Stimulated activated naive CD4-positive, alpha-beta T cell (primary cell): ENCODE data around the gene FGF19.

Experiments
- DNase-seq, 6 experiments: peaks; one replicate each; lab custom pipeline; 2025; lab: John Stamatoyannopoulos, UW

FGF19 gene

DNA sequence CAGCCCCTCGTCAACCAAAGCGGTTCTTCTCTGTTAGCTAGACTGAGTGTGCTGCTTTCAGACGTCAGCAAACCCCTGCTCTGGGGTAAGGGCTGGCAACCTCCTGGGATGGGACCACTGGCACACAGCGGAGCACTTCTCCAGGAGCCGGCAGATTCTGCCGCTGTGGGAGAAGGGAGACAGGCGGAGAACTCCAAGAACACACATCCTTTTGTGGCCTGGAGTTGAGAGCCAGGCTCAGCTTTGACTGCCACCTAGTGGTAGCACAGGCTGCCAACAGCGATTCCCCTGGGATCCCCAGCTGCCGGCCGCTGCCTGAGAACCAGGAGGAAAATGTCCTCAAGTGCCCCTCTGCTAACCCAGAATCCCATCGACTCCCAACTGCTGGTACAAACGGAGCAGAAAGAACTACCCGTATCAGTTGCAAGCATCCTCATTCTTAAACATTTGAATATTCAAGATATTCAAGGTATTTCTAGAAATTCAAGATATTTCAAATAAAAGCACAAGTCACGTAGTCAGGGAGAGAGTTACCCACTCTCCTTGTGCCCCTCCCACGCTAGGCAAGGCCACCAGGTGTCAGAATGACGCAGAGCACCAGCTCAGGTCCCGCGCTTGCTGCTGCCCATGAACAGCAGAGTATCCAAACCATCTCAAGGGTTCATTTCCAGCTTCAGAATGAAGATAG is 33.5 kb downstream of the FGF19 start:
- peak; percentile 18 to 48 (median 30) for DNase-seq

DNA sequence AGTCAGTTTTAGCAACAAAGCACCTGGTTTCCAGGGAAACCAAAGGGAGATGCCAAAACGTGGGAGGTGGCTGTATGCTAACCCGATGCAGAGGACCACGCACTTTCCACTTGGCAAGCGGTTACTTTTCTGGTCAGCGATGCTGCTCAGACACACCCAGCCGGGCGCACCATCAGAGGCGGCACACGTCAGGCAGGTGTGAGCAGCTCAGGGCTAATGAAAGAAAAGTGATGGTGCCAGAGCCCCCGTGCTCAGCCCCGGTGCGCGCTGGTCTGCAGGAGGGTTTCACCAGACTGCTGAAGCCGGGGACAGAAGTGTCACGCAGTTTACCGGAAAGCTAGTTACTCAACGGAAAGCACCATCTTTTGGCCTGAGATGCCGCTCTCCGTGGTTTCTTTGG is 34.3 kb downstream of the FGF19 start:
- no peak for DNase-seq

DNA sequence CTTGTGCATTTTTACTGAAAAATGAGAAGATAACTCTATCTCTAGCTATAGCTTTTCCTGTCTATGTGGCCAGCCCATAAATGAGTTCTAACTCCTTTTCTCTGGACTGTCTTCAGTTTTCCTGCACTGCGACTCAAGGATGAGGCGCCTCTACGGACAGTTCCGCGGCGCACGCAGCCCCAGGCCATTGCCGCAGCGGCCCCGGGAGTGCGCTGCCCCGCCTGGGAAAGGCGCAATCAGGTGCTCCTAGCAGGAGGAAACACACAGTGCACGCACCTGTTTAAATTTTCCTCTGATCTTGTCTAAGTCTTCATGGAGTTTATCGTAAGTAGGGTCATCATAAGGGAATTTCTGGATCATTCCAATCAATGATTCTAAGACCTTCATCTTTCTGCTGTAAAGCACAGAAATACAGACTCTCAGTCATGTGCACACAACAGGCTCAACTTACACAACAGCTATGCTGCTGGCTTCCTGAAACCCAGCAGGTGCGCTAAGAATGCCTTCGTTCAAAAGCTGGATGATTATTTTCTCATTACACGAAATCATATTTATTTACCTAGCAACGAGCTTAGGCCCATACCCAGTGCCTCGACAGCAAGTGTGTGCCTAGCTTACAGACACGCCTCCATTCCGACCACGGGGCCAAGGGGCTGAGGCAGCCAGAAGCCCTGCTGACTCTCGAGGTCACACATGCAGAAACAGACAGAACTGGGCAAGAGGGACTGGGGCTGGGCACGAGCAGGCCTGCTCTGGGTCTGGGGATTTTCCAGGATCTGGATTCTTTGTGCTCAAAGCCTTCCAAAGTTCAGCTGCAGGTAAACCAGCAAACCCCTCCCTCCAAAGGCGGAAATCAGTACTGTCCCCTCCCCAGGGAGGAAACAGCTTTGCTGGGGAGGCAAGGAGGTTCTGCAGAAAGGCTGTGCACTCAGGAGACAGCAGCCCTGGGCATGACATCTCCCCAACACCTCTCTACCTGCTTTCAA is 35.9 kb downstream of the FGF19 start:
- DNase-seq, result no peak

DNA sequence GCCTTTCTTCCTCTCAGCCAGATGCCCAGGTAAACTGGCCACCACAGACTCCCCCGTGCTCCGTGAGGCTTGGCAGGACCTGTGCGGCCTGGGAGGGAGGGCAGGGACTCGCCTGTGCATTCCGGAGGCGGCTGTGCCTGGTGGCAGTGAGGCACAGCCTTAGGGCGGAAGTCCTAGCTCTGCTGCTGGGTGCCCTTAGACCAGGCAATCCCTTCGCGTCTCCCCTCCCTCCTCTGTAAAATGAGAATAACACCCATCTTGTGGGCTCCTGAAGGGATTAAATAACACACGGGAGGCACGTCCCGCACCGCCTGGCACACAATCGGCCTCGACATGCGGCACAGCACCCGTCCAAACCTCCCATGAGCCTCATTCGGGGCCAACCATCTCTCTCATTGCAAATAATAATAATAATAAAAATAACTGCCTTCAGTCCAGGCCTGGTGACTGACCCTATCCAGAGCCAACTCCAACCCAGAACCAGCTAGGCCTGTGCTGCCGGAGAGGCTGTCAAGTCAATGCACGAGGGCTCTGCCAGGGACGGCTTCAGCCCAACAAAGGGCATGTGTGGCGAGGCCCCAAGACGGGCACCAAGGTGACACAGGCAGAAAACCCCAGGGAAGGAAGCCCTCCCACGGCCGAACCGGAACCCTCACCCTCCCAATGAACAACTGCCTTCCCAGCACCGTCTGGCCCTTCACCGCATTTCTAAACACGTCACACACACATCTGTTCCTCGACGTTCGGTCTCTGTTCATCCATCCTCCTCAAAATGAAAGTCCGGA is 36.9 kb downstream of the FGF19 start:
- DNase-seq, result no peak

DNA sequence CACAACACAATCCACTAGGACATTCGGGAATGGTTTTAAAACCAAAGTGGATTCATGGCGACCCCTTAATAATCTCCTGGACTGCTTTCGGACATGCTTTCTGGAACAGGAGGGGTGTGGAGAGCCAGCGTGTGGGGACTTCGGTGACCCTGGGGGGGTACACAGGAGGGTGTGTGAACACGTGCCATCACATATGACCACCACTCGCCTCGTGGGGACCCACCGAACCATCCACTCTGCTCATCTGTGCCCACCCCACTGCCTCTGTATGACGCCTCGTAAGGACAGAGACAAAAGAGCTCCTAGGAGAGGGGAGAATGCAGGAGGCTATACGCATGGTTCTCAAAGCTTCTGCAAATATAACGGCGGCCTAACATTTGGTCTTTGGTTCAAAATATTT is 37.6 kb downstream of the FGF19 start:
- no peak for DNase-seq

DNA sequence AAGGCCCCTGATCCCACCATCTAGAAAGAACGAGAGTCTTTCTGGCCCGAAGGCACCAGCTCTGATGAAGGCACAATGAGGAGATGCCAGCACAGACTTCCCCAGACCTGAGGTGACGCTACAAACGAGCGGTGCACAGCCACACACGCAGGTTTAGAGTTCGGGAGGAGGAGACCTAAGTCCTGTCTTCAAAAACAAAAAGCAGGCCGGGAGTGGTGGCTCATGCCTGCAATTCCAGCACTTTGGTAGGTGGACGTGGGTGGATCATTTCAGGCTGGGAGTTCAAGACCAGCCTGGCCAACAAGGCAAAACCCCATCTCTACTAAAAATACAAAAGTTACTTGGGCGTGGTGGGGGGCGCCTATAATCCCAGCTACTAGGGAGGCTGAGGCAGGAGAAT is 38.2 kb downstream of the FGF19 start:
- DNase-seq, result no peak

DNA sequence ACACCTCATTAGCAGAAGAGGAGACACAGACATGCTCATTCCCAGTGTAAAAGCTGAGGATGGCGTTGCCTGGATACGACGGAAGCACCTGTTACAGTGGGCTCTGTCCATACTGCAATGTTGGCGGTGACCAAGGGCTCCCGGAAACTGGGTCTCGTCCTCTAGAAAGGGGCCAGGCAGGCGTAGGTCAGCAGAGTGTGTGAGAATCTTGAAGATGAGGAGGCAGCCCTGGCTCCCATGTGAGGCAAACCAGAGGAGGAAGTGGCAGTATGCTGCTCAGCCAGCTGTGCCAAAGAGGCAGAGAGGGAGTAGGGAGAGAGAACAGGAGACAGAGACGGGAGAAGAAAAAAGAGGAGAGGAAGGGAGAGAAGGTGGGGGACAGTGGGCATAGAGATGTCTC is 38.9 kb downstream of the FGF19 start:
- no peak for DNase-seq

DNA sequence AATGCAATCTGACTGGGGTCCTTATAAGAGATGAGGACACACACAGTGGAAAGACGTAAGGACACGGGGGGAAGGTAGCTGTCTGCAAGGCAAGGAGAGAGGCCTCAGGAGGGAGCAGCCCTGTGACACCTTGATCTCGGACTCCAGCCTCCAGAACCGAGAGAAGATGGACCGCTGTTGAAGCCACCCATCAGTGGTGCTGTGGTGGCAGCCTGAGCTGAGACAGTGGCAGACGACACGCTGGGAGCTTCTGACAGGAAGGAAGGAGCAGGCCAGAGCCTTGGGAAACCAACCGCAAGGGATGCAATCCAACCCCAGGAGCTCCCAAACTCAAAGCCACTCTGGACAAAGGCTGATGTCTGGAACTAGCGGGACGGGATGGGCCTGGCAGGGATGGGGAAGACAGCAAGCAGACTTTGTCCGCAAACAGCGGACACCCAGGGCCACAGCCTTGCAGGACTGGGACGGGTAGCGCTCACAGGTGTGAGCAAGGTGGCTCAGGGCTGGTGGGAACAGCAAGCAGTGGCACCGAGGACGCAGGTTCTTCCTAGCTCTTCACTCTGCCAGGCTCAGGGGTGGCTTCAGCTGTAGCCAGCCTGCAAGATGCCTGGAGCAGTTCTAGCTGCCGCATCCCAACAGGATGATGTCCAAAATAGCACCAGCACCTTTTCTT is 39.6 kb downstream of the FGF19 start:
- DNase-seq, result no peak

DNA sequence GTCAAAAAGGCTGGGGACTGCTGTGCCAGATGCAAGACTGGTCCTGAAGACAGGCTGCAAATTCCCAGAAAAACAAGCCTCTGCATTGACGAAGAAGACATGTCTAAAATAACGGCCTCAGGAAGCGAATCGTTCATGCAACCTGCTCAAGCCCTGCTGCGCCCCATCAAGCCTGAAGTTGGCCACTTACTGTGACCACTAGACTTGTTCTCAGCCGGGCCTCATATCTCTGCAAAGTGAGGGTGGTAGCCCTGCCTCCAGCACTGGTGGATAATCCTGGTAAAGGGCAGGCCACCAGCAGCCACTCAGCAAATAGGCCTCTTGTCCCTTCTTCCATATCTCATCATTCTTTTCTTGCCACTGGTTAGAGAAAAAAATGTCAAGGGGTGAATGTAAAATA is 40.5 kb downstream of the FGF19 start:
- no peak for DNase-seq

DNA sequence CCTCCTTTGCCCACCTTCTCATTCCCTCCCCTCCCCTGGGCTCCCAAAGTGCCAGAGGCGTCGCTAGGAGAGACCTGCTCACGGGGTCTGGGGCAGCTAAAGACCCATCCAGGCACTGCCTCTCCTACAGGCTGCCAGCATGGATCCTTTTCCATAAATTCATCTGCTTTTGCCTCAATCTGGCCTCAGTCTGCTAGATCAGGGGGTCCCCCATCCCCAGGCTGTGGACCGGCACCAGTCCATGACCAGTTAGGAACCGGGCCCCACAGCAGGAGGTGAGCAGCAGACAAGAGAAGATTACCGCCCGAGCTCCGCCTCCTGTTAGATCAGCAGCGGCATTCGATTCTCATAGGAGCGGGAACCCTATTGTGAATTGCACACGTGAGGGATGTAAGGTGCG is 41.0 kb downstream of the FGF19 start:
- no peak for DNase-seq

DNA sequence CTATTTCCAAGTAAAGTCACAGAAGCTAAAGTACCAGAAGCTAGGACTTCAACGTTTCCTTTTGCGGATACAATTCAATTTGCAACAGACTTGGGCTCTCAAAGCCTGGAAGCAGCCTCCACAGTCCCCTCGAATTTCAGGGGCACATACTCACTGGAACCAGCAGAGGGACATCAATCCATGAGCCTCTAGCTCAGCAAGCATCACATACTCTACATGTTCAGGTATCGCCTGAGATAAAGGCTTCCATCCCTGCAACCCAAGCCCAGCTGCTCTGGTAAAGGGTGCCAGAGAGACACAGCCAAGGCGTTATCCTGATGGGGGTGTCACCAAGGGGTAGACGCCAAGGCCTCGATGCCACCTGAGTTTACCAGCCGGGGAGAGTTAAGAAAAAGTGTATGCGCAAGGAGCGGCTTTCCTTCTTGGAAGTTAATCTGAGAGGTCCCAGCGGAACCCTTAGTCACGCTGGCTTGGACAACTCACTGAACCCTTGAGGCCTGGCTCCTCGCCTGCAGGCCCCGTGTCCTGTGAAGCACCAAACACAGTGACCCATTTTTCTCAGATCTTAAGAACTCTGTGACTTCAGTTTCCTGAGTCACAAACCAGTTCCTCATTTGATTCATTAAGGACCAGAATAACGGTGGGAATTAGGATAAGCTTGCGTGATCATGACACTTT is 41.7 kb downstream of the FGF19 start:
- no peak for DNase-seq

DNA sequence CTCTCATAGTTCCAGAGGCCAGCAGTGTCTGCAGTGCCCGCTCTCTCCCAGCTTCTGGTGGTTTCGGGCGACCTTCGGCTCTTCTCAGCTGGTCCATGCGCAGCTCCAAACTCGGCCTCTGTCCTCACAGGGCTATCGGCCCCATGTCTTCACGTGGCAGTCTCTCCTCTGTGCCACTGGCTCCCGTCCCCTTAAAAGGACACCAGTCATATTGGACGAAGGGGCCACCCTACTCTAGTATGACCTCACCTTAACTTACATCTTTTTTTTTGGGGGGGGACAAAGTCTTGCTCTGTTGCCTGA is 42.5 kb downstream of the FGF19 start:
- DNase-seq, result no peak

DNA sequence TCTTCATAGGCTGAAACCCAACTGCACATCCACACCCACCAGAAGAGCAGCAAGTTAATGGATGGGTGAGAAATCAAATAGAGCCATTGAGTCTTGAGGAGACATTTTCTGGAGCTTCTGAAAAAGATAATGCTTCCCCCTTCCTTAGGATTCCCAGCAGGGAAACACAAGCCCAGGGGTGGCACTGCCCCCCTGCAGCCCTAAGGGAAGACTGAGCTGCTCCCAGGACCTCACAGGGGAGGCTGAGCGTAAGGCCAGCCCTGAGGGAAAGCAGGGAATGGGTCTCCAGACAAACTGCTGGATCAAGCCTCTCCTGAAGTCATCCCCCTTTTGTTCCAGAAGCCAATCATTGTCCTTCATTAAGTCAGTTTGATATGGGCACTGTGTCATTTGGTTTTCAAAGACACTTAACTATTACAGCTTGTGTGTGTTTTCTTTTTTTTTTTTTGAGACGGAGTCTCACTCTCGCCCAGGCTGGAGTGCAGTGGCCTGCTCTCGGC is 43.8 kb downstream of the FGF19 start:
- no peak for DNase-seq

DNA sequence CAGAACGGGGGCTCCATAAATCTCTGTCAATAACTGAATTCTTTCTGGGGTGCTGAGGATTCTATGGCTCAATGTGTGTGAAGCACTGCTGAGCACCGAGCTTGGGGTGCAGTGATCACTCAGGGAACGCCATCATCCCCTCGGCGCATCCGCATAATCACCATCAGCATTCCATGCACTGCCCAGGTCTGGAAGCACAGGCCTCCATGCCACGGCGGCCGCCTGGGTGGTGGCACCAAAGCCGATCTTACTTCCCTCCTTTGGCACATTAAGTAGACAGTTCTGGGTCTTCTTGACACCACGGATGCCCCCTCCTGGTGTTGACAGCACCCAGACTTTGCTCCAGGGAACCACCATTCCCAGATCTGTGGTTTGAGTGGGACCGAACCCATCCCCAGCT is 44.2 kb downstream of the FGF19 start:
- DNase-seq, result no peak

DNA sequence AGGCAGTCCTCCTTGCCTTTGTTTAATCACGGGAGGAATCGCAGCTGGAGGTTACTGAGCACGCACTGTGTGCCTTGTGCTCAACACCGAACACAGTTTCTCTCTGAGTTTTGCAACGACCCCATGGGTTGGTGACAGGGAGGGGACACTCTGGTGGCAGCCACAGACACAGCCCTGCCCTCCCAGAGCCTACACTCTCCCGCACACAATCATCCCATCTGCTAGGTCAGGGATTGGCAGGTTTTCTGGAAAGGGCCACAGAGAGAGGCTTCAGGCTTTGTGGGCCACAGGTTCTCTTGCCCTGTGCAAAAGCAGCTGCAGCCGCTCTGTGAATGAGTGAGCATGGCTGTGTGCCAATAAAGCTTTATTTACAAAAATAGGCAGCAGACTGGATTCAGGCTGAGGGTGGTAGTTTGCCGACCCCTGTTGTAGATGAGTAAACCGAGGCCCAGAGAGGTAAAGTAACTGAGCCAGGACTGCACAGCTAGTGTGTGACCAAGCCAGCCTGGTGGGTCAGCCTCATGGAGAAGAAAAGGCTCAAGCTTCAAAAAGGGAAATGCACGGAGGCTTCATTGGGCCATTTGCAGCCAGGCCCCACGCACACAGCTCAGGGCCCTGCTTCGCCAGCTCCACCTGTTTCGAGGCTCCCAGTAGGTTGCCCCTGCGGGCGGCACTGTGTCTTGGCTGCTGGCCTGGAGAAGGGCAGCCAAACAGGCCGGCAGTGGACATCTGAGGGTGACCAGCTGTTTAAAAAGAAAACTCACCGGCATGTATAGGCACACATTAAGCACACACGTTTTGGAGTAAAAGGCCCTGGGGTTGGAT is 45.0 kb downstream of the FGF19 start:
- DNase-seq, result no peak

DNA sequence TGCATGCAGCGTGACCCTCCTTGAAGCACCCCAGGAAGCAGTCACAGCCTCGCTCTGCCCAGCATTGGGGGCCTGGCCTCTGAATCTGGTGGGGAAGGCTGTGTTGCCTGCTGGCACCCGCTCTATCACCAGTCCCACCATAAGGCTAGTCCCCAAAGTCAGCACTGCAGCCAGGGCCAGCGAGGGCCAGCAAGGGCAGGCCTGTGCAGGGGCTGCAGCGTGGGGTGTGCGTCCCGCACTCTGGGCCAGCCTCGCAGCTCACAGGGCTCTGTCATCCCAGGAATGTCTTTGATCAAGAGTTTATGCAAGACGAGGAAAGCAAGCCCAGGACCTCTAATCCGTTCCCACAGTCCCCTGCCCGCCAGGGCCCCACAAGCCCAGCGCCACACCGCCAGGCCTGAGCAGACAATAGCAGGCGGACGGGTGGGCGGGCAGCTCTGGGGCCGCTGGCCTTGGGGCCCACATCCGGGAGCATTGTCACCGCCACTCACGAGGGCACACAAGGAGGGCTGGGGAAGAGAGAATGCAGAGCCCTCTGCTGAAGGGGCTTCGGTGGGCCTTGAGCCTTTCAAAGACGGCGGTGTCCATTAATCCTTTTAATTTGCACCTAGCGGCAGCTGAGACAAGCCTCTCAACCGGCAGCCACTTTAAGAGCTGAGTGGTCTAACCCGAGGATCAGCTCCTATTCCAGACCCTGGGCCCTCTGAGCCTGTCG is 45.8 kb downstream of the FGF19 start:
- no peak for DNase-seq

DNA sequence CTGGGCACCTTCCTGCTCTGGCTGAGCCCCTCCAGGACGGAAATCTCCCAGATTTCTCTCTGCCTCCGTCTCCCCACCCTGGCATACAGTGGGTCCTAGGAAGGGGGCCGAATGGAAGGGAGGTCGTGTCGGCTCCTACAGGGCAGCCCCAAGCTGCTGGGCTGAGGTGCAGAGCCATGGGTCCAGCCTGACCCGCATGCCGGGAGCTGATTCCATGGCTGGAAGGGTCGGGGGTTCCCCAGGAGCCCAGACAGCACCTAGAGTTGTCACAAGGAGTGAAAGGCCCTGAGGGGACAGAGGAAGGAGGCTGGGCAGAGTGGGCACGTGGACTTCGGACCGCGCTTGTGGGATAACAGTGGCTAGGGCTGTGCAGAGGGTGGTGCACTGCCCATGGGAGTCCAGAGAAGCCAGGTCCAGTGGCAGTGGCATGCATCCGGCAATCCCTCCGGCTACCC is 46.3 kb downstream of the FGF19 start:
- no peak for DNase-seq

DNA sequence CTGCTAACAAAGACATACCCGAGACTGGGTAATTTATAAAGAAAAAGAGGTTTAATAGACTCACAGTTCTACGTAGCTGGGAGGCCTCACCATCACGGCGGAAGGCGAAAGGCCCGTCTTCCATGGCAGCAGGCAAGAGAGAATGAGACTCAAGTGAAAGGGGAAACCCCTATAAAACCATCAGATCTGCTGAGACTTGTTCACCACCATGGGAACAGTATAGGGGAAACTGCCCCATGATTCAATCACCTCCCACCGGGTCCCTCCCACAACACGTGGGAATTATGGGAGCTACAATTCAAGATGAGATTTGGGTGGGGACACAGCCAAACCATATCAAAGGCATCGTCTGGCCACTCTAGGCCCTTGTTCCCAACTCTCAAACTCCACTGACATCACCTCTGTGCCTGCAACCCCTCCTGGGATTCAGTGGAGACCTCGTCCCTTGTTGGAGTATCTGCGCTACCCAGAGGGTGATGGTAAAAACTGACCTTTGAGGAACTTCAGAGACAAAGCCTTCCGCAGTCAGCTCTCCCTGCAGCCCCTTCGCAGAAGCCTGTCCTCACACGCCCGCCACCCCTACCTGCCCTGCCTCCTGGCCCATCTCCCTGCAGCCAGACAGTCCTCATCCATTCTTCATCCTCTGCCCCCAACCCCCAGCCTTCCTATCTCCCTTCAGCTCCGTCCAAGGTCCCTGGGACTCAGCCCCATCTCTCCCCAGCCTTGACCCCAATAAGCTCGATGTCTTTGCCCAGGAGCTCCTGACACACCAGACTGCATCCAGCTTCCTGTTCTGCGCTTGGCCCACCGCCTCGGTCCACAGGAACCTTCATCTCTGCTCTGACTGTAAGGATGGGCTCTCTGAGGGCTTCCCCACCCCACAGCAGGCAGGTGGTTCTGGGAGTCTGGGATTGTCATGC is 47.0 kb downstream of the FGF19 start:
- no peak for DNase-seq
